ENCODE results near the gene JAML.

GRCh38 chr11:118162846-118163245, 62.0 kb downstream of the JAML start:
- TF ChIP-seq POLR2AphosphoS5 (IDR thresholded peaks at IDR 0.05; ENCODE audit: low read depth): no peak
- TF ChIP-seq, protein P1, sequence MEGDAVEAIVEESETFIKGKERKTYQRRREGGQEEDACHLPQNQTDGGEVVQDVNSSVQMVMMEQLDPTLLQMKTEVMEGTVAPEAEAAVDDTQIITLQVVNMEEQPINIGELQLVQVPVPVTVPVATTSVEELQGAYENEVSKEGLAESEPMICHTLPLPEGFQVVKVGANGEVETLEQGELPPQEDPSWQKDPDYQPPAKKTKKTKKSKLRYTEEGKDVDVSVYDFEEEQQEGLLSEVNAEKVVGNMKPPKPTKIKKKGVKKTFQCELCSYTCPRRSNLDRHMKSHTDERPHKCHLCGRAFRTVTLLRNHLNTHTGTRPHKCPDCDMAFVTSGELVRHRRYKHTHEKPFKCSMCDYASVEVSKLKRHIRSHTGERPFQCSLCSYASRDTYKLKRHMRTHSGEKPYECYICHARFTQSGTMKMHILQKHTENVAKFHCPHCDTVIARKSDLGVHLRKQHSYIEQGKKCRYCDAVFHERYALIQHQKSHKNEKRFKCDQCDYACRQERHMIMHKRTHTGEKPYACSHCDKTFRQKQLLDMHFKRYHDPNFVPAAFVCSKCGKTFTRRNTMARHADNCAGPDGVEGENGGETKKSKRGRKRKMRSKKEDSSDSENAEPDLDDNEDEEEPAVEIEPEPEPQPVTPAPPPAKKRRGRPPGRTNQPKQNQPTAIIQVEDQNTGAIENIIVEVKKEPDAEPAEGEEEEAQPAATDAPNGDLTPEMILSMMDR (conservative IDR thresholded peaks at IDR 0.05; ENCODE audit: low read depth in 2 of 2): no peak
- TF ChIP-seq, protein P2, sequence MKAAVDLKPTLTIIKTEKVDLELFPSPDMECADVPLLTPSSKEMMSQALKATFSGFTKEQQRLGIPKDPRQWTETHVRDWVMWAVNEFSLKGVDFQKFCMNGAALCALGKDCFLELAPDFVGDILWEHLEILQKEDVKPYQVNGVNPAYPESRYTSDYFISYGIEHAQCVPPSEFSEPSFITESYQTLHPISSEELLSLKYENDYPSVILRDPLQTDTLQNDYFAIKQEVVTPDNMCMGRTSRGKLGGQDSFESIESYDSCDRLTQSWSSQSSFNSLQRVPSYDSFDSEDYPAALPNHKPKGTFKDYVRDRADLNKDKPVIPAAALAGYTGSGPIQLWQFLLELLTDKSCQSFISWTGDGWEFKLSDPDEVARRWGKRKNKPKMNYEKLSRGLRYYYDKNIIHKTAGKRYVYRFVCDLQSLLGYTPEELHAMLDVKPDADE (IDR thresholded peaks at IDR 0.05): no peak
- TF ChIP-seq EZH2 (IDR thresholded peaks at IDR 0.05; ENCODE audit: low read depth, unreplicated experiment): no peak
- TF ChIP-seq REST (IDR thresholded peaks at IDR 0.05; ENCODE audit: unreplicated experiment): no peak
- no peak for TF ChIP-seq EZH2phosphoT487 (IDR thresholded peaks at IDR 0.05; ENCODE audit: unreplicated experiment)
- no peak for TF ChIP-seq CREB1 (CRISPR knock-in tag; IDR thresholded peaks at IDR 0.05; ENCODE audit: low read depth)
- TF ChIP-seq NANOG (IDR thresholded peaks at IDR 0.05; ENCODE audit: borderline replicate concordance): no peak
- no peak for TF ChIP-seq JUNB (IDR thresholded peaks at IDR 0.05; ENCODE audit: unreplicated experiment)
- no peak for TF ChIP-seq ZNF114 (CRISPR knock-in tag; IDR thresholded peaks at IDR 0.05)
- TF ChIP-seq ZNF331 (CRISPR knock-in tag; IDR thresholded peaks at IDR 0.05; ENCODE audit: low read depth): no peak
